Right atrium auricular region (tissue), 2 donors: ENCODE data around the gene SERPINE3. TPM values are rescaled to one million over a fixed set of nuclear protein-coding genes. Genes with fewer than 3 reads are reported as not detected.

Experiments
- DNase-seq: peaks from one replicate; pipeline ENCODE4 v3.0.0-alpha.2; 2019; ENCODE audit warnings: low spot score
- H3K27ac ChIP-seq, 2 donors: fragments of 200-600 bp; sonication (generic); 1 replicate in 1 of 2; 2 replicates in 1 of 2; pipeline ENCODE4 v1.5.1; 2016 to 2019
- H3K27me3 ChIP-seq, 2 donors: fragments of 200-600 bp; sonication (generic); one replicate each; pipeline versions ENCODE4 v1.5.1 to v1.6.0; 2017 to 2019
- H3K36me3 ChIP-seq: fragments of 200-600 bp; sonication (generic); one replicate; pipeline ENCODE4 v1.5.1; 2016
- H3K4me1 ChIP-seq, 2 donors: fragments of 200-600 bp; sonication (generic); one replicate each; pipeline versions ENCODE4 v1.5.1 to v1.6.0; 2017 to 2019
- H3K4me3 ChIP-seq, 2 donors: fragments of 200-600 bp; sonication (generic); 1 replicate in 1 of 2; 2 replicates in 1 of 2; pipeline ENCODE4 v1.5.1; 2017 to 2019; ENCODE audit warnings: mild to moderate bottlenecking in 1 of 2, moderate library complexity in 1 of 2
- H3K9me3 ChIP-seq, 2 donors: fragments of 200-600 bp; sonication (generic); one replicate each; pipeline ENCODE4 v1.5.1; 2019
- total RNA-seq, 2 donors: library from RNA; depleted of rRNA; stranded (reverse); fragments of >200 nt; gene quantifications; one replicate each; pipeline ENCODE4 v1.1.0, GENCODE V29; 2016
- TF ChIP-seq, protein P1 (sequence below), 2 donors: fragments of 200-600 bp; sonication (generic); IDR thresholded peaks; one replicate each; pipeline ENCODE4 v1.5.1; 2019; ENCODE audit warnings: antibody characterized with exemption in 2 of 2

The SERPINE3 gene
- total RNA-seq, 2 donors from 2014 or later = not detected

DNA sequence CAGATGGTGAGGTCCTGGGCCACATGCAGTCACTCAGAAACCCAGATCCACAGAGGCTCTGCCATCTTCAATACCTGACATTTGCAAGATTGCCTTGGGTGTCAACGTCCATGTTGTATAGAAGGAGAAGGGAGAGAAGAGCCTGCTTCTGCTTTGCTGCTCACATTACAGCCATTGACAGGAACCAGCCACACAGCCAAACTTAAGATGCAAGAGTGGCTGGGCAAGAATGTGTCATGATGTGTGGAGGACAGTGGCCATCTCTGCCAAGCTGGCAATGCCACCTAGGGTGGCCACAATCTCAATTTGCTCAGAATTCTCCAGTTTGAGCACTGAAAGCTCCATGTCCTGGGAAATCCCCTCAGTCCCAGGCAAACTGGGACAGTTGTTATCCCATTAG, 25.9 kb upstream of the SERPINE3 start:
- DNase-seq = no peak
- Histone ChIP-seq H3K27me3 (no peaks in the 10 kb centered on the region), H3K27ac (no peak overlapping the region), H3K4me3 (no peak overlapping the region), H3K36me3 (no peaks in the 10 kb centered on the region), H3K9me3 (no peaks in the 10 kb centered on the region), H3K4me1 (peaks cover 0 to 9% of the 10 kb centered on the region in 2 donors)
- TF ChIP-seq, protein P1, sequence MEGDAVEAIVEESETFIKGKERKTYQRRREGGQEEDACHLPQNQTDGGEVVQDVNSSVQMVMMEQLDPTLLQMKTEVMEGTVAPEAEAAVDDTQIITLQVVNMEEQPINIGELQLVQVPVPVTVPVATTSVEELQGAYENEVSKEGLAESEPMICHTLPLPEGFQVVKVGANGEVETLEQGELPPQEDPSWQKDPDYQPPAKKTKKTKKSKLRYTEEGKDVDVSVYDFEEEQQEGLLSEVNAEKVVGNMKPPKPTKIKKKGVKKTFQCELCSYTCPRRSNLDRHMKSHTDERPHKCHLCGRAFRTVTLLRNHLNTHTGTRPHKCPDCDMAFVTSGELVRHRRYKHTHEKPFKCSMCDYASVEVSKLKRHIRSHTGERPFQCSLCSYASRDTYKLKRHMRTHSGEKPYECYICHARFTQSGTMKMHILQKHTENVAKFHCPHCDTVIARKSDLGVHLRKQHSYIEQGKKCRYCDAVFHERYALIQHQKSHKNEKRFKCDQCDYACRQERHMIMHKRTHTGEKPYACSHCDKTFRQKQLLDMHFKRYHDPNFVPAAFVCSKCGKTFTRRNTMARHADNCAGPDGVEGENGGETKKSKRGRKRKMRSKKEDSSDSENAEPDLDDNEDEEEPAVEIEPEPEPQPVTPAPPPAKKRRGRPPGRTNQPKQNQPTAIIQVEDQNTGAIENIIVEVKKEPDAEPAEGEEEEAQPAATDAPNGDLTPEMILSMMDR (IDR thresholded peaks at IDR 0.05) = no peak

DNA sequence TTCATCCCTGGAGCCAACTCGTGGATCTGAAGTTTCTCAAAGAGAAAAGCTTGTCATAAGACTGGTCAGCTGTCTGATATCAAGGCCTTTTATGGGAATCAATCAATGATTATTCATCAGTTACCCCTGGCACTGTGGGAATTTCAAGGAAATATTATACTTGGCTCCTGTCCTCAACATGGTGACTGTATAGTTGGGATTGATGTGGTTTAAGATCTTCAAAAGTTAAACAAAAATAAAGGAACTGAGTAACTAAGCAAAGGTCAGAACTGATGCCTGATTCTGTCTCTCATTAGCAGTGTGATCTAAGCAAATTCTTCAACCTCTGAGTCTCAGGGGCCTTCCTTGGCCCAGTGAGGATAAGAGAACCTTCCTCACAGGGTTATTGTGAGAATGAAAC, 22.2 kb upstream of the SERPINE3 start:
- Histone ChIP-seq H3K27ac (no peak overlapping the region), H3K9me3 (no peaks in the 10 kb centered on the region), H3K27me3 (no peaks in the 10 kb centered on the region), H3K36me3 (no peaks in the 10 kb centered on the region), H3K4me3 (no peak overlapping the region), H3K4me1 (peaks cover 0 to 9% of the 10 kb centered on the region in 2 donors)
- TF ChIP-seq, protein P1 (IDR thresholded peaks at IDR 0.05) = no peak
- no peak for DNase-seq

DNA sequence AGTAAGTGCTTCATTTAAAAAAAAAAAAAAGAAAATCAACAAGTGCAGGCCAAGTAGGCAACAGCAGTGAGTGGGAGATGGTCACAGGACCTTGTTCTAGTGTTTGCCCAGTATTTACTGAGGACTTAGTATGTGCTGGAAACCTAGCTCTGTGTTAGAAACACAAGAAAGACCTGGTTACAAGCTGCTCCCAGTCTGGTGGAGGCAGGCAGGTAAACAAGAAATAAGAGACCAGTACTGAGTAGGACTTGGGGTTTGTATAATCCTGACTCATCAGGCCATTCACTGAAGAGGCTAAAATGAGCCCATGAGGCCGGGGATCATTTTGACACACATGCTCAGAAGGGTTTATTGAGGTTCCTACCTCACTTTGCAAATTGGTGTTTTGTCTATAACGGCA, 21.5 kb upstream of the SERPINE3 start:
- Histone ChIP-seq H3K4me3 (no peak overlapping the region), H3K9me3 (no peaks in the 10 kb centered on the region), H3K36me3 (no peaks in the 10 kb centered on the region), H3K4me1 (peaks cover 0 to 8% of the 10 kb centered on the region in 2 donors), H3K27me3 (no peaks in the 10 kb centered on the region), H3K27ac (no peak overlapping the region)
- DNase-seq = no peak
- TF ChIP-seq, protein P1 (IDR thresholded peaks at IDR 0.05) = no peak

DNA sequence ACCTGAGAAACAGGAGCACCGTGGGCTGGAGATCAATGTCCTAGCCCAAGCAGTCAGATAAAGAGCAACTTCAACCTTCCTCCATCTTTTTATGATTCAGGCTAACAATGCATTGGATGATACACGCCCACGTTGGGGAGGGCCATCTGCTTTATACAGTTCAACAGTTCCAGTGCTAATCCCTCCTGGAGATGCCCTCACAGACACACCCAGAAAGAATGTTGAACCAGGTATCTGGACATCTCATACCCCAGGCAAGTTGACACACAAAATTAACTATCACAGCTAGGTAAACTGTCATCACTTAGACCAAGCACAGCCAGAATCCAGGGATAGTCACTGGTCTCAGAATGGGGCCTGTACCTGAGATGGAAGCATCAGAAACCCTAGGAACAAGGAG, 20.6 kb upstream of the SERPINE3 start:
- peaks cover 0 to 4% of the 10 kb centered on the region in 2 donors for H3K4me1 ChIP-seq
- H3K4me3 ChIP-seq = no peak overlapping the region
- H3K36me3 ChIP-seq = no peaks in the 10 kb centered on the region
- no peaks in the 10 kb centered on the region for H3K27me3 ChIP-seq
- H3K27ac ChIP-seq = no peak overlapping the region
- DNase-seq = no peak
- TF ChIP-seq, protein P1 (IDR thresholded peaks at IDR 0.05) = no peak
- no peaks in the 10 kb centered on the region for H3K9me3 ChIP-seq

DNA sequence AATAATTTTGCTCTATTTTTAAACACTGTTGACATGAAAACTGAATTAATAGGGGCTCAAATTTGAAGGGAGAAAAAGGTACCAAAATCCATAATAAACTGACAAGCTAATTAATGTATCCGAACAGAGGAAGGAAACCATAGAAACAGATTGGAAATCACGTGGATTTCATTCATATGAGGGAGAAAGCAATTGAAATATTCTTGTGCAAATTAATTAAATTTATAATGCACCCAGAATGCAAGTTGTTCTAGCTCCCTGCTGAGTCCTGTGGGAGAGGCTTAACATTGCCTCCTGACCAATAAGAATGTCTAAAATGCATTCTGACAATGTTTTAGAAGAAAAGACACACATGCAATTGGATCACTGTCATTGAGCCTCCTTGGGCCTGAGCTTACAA, 17.7 kb upstream of the SERPINE3 start:
- H3K36me3 ChIP-seq = no peaks in the 10 kb centered on the region
- DNase-seq = no peak
- no peaks in the 10 kb centered on the region for H3K9me3 ChIP-seq
- H3K27ac ChIP-seq = no peak overlapping the region
- H3K4me3 ChIP-seq = no peak overlapping the region
- H3K4me1 ChIP-seq = no peaks in the 10 kb centered on the region
- TF ChIP-seq, protein P1 (IDR thresholded peaks at IDR 0.05) = no peak
- no peaks in the 10 kb centered on the region for H3K27me3 ChIP-seq

DNA sequence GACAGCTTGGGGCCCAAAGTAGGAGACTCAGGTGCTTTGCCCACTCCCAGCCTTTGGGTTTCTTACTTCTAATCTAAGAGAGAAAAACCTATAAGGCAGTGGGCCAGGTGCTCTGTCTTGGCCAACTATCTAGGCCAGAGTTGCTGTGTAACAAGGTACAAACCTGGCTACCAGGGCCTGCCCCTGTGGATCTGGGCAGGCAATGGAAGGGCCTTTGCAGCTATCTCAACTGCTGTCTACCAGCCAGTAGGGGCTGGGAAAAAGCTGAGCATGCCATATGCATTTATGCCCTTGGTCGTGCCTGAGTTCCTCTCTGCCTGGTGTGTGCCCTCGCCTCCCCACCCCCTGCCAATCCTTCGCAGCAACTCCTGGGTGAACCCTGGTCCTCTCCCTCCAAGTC, 16.7 kb upstream of the SERPINE3 start:
- no peaks in the 10 kb centered on the region for H3K9me3 ChIP-seq
- no peaks in the 10 kb centered on the region for H3K36me3 ChIP-seq
- no peak for DNase-seq
- no peaks in the 10 kb centered on the region for H3K27me3 ChIP-seq
- no peak overlapping the region for H3K4me3 ChIP-seq
- no peaks in the 10 kb centered on the region for H3K4me1 ChIP-seq
- no peak overlapping the region for H3K27ac ChIP-seq
- TF ChIP-seq, protein P1 (IDR thresholded peaks at IDR 0.05) = no peak
